ENCODE data around the gene PNPLA7.
A peak's percentile ranks its signal among the peaks of the same experiment; 100 is the strongest.

PNPLA7 gene

DNA sequence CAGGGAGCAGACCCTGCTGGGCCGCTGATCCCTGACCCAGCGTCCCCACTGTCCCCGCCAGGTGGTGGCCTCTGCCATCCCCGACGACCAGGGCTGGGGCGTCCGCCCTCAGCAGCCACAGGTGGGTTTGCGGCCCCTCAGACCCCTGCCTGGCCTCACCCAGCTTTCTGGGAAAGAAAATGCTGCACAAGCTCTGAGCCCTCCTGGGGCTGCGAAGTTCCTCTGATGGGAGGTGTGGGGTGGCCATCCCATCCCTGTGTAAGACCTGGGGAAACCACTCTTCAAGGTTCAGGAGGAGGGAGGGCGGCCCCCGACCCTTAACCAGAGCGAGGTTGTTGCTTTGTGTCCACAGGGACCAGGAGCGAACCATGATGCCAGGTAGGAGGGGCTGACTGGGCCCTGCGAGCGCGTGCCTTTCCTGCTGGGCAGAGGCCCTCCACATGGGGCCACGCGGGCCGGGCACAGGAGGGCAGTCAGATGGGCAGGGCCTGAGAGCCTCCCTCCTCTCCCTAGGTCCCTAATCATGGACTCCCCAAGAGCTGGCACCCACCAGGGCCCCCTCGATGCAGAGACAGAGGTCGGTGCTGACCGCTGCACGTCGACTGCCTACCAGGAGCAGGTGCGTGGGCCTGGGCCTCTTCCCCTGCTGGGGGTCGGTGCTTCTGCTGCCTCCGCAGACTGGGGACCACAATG lies 119.3 kb downstream of the PNPLA7 start:
- no peak for DNase-seq

DNA sequence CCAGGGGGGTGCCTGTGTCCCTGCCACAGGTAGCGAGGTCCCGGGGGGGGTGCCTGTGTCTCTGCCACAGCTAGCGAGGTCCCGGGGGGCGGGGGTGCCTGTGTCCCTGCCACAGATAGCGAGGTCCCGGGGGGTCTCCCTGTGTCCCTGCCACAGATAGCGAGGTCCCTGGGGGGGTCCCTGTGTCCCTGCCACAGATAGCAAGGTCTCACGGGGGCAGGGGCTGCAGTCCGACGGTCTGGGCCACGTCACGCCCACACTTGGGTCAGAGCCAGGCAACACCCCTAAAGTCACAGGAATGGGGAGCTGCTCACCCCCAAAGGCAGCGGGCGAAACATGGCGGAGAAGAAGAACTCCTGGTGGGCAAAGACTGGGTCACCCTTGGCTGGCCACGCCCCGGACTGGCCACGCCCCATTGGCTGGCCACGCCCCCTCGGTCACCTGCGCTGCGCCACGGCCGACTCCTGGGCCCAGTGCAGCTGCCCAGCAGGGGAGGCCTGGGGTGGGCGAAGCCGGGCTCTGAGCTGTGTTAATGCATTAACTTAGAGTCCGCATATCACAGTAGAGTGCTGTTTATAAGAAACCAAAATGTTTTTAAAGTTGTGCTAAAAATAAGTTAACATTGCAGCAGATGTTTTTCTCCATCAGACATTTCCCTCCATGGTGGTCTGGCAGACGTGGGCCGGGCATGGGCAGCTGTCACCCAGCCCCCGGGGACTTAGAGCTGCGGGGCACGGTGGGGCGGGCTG lies 120.1 kb downstream of the PNPLA7 start:
- DNase-seq = no peak

DNA sequence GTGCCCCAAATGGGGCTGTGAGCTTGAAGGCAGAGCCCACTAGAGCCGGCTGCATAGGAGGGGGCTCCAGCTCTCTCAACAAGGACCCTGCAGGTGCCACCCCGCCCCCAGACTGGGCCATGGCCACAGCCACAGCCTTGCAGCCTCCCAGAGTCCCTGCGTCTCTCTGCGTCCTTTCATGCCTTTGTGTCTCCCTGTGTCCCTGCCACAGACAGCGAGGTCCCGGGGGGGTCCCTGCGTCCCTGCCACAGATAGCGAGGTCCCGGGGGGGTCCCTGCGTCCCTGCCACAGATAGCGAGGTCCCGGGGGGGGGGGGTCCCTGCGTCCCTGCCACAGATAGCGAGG lies 120.7 kb downstream of the PNPLA7 start:
- DNase-seq = no peak

DNA sequence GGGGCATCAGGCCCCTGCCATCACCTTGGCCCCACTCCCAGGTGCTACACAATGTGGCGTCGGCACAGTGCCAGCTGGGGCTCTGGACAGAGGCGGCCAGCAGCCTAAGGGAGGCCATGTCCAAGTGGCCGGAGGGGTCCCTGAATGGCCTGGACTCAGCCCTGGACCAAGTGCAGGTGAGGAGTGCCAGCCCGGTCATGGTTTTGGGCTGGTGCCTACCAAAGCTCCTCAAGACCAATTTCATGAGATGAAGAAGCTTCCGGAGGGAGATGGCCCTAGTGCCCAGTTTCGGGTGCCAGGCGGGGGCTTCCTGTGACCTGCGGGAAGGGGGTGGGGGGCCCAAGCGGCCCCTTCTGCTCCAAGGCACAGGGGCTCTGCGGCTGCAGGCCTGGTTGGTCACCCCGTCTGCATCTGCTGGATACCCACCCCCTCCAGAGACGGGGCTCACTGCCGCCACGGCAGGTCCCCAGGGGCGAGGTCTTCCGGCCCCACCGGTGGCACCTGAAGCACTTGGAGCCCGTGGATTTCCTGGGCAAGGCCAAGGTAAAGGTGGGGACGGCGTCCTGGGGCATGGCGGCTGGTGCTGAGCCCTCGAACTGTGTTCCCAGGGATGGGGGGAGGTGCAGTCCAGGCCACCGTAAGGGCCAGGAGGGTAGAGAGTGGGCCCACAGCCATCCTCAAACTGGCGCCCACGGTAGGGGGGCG lies 121.2 kb downstream of the PNPLA7 start:
- no peak for DNase-seq

DNA sequence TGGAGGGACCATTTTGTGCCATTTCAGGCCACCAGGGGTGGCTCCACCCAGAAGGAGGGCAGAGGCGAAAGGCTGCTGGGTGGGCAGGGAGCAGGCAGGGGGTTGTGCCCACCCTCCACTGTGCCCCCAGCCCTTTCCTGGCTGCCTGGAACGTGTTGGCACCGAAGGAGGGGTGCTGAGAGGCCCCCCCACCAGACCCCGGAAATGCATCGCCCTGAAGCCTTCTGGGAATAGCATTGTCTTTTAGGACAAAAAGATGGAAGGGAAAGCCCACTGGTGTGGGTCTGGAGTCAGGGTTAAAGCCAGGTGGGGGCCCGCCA lies 121.9 kb downstream of the PNPLA7 start:
- DNase-seq = no peak

DNA sequence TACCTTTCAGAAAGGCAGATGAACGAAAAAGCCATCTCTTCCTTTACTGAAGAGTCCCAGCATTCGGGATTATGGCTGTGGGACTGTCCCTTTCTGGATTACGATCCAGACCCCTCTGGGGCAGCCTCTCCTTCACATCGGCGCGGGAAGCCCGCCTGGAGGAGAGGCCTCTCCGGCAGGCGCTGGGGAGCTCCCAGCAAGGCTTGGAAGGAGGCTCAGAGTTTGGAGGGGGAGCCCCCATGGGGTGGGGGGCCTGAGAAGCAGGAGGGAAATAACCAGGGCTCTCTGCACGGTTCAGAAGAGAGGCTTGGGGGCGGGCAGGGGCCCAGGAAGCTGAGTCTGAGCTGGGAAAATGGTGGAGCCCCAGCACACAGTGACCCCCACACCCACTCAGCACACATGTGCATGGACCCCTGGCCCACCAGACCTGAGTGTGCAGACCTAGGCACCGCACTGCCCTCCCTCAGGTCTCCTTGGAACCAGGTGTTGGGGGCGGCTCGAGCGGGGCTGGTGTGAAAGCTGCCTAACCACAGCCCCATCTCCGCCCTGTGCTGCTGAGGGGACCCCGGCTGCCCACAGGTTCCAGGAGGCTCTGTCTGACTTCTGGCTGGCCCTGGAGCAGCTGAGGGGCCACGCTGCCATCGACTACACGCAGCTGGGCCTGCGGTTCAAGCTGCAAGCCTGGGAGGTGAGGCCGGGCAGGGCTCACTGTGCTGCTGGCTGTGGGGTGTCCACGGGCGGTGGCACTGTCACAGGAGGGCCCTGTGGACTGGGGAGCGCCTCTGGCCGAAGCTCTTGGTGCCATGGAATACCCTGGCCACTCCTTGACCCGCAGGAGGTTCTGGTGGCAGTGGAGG lies 122.5 kb downstream of the PNPLA7 start:
- DNase-seq = no peak

DNA sequence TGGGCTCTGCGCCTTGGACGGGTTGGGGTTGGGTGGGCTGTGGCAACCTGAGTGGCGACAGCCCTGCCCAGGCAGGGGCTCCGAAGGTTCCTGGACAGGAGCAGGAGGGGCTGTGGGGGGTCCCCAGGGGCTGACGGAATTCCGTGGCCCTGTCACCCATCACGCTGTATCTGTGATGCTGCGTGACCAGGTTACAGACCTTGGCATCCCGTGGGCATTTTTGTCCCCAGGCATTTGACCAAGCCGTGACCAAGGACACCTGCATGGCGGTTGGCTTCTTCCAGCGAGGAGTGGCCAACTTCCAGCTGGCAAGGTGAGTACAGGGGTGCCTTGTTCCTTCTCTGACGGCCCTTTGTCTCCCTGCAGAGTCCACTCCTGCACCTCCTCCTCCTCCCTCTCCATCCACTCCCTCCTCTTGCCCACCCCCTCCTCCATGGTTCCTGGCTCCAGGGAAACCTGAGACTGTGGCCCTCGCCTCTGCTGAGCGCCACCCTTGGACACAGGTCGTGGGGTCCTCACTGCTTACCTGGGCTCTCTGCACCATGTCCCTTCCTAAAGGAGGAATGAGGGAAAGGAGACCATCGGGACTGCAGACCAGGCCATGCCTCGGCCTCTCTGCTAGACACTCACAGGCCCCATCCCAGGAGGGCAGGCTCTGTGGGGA lies 124.1 kb downstream of the PNPLA7 start:
- no peak for DNase-seq

DNA sequence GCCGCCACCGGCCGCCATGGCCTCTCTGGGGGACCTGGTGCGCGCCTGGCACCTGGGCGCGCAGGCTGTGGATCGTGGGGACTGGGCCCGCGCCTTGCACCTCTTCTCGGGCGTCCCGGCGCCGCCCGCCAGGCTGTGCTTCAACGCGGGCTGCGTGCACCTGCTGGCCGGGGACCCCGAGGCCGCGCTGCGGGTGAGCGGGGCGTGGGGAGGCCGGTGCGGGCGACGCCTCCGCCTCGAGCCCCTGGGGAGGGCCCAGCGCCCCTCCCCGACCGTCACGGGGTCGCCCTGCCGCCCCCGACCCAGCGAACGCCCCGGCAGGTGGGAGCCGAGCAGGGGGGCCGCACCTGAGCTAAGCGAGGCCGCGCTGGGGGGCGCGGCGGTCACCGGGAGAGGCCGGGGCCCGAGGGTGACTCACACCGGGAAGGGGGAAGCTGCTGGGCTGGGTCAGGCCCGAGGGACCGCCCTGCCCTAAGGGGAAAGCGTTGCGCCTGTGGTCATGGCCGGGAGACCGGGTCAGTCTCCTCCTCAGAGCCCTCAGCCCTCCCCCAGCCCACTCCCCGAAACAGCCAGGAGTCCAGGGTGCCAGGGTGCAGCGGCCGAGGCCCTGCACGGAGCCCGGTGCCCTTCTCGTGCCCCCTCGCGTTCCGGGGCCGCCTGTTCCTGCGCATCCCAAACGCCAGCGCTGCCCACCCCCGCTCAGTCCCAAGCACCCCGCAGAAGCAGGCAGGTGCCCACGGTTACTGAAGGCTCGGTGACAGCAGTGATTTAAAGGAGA lies 126.5 kb downstream of the PNPLA7 start:
- DNase-seq = no peak

DNA sequence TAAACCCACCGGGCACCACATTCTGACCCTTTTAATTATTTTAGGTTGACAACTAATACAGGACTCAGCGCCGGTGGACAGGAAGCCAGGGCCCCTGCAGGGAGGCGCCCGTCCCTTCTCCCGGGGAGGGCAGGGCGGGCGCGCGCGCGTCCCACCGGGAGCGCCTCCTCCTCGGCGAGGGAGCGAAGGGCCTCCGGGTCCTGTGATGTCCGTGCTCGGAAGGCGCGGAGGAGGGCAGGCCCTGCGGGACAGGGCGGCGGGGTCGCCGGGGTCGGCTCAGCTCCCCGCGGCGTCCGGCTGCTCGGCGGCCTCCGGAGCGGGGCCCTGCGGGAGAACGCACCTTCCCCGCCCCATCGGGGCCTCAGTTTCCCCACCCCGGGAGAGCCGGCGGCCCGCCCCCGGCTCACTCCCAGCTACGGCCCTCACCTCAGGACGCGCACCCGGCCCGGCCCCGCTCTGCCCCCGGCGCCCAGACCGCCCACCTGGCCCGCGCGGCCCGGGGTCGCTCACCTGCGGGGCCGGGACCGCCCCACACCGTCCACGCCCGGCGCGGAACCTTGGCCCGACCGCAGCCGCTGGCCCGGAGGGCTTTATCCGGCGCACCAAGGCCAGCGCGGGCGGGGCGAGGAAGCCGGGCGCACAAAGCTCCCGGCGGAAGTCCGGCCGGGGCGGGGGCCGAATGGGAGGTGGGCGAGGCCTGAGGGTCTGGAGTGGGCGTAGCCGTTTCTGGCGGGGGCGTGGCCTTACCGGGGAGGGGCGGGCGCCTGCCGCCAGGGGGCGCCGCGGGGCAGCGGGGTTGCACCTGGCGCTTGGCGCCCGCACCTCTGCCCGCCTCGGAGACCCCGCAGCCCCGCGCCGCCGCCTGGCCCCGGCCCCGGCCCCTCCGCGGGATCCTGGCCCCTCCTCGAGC lies 127.3 kb downstream of the PNPLA7 start, which contains the start of the genes EXD3 and NOXA1:
Gene EXD3 (minus strand): TSS at position 559 of the 910 bp plus-strand sequence. CDS start 27,805 bp downstream, outside the sequence.
Gene NOXA1 (plus strand): TSS at position 790 of the 910 bp plus-strand sequence. CDS start 137 bp downstream, outside the sequence.
- DNase-seq = peak; percentile 69

DNA sequence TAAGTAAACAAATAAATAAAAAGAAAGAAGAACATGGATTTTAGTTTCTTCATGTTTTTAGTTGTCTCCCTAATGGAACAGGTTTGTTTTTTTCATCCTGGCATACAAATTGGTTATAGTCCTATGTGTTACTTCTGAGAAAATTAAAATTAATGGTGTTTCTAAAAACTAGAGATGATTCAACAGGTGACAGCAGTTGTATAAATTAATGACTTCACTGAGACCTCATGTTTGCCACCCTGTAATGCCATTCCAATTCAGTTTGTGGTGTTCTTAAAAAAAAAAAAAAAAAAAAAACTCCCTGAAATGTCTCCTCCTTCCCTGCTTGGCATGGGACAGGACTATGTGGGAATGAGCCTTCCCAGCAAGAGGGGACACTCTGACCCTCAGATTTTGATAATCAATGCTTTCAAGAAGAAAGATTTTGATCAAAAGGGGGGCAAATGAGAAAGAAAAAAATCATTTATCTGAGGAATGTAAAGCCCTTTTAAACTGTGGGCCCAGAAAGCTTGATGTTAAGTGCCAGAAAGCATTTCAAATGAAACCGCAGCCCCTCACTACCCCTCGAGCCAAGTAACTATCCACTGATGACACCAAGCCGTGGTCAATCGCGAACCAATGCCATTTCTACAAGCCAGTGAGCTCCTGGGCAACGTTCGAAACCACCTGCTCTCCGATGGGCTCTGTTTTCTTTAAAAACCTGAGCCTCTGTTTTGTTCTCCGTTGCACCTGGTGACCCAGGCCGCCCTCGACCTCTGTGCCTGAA lies 128.2 kb downstream of the PNPLA7 start:
- no peak for DNase-seq

DNA sequence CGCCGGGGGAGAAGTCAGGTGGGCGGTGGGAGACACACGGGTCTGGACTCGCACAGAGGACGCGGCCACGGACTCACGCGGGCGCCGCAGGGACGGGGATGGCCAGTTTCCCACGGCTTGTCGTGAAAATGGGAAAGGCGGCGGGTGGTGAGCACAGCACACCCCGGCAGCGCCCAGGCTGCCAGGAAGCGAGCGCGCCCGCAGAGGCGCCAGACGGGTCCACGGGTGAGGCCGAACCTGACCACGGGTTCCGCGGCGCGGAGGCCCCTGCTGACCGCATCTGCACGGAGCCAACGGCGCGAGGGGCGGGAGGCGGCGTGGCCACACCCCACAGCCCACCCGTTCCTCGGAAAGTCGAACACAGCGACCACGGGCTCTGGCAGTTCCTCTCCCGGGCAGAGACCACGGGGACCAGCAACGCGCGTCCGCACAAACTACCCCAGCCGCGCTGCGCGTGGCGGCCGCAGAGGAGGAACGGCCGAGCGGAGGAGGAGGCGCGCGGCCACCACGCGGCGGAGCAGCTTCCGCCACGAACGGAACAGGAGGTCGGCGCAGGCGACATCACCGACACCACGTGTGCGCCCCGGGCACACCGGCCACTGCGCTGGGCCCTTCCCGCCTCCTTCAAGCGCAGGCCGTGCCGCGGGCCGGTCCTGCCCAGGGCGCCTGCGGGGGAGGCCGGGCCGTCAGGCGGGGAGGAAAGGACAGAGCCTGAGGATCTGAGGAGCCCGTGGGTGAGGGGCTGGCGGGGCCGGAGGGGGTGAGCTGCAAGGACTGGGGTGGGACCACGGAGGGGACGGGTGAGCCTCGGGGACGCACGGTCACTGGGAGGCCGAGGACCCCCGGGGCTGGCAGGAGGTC lies 132.8 kb downstream of the PNPLA7 start:
- no peak for DNase-seq

DNA sequence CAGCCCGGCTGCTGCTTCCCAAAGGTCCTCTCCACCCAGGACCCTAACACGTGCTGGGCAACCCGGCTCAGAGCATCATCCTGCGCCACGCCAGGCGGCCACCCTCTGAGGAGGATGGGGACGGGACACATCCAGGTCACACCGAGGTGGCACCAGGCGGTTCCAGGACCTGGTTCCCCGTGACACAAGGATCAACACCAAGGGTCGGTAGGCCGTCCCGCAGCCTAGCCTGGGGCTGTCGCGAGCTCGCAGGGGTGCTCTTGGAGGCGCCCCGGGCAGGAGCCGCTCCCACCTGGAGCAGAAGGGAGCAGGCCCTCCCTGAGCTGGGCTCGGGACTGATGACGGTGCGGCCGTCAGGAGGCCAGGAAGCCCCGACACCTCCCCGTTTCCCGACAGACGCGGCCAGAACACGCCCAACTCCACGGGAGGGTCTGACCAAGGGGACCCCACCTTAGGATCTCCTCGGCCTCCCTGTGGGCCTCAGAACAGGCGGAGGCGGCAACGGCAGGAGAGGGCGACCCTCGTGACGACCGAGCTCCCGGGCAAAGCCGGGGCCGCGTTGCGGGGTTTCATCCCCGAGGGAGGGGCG lies 133.5 kb downstream of the PNPLA7 start:
- DNase-seq = no peak

DNA sequence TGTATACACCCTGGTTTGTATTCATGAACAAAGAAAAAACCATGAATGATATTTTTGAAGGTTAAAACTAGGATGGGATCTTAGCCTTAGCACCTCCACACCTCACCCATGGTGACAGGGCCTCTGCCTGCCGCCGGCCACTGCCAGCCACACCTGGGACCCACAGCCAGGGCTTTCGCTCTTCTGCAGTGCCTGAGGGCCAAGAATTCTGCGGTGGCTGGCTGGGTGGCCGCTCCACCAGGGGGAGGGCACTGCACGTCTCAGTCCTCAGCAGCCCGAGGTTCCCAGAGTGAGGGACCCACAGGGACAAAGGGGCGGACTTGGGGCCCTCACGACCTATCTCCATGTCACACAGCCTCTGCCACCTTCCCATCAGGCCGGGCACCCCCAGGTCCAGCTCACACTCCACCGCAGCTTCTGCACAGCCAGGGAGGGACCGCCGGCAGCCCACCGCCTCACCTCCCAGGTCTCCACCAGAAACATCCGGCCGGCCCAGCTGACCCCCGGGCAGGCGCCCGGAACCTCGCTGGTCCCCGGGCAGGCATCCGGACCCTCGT lies 134.1 kb downstream of the PNPLA7 start:
- no peak for DNase-seq

DNA sequence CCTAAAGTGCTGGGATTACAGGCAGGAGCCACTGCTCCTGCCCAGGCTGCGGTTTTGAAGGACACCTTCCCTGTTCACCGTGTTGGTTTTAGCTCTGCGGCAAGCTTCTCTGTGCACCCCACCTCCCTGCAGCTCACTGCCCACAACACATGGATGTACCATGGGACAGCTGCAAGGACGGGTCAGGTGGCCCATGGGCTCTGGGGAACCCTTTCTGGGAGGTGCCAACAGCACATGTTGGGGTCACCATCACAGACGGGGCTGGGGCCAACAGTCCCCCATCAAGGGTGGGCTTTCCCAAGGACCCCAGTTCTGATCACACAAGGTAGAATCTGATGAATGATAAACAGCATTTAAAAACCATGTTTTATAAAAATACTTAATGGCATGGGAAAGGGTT lies 134.8 kb downstream of the PNPLA7 start:
- no peak for DNase-seq

DNA sequence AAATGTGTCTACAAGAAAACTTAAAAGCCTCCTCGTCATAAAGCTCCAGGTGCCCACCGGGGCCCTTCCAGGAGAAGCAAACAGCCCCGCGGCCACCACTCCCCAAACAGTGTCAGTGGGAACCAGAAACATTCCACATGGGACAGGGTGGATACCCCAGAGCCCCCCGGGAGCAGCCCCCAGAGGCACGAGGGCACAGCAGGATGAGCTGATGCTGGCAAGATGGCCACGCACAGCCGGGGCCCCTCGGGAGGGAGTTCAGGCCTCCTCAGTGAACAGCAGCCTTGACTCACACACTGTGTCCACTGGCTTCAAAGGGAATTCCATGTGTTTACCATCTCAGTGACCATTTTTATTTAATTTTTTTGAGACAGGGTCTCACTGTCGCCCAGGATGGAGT lies 137.8 kb downstream of the PNPLA7 start:
- DNase-seq = no peak

DNA sequence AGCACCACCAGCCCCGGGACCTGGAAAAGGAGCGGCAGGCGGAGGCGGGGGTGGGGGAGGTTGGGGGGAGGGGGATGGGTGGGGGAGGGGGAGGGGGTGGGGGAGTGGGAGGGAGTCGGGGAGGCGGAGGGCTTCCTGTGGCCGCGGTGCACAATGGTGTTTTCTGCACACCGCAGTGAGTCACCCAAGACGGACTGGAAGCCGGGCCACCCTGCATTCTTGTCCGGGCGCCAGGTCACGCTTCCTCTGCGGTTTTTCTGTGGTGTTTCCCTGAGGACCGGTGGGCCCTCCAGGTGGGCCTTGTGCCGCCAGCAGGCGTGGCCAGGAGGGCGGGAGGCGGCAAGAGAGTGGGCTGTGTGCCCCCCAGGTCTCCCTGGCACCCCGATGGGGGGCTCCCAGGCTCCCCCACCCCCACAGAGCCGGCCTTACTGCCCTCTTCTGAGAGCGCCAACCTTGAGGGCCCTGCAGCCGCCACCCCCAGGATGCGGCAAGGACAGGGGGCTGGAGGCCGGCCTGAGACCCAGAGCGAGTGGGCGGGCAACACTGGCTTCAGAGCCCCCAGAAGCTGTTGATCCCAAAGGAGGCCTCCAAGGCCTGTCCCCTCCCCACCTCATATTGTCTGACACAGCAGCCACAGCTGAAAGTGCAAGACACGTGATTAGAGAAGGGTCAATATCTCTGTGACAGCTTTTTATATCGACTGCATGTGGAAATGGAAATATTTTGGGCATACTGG lies 138.4 kb downstream of the PNPLA7 start:
- peak; percentile 87 for DNase-seq

DNA sequence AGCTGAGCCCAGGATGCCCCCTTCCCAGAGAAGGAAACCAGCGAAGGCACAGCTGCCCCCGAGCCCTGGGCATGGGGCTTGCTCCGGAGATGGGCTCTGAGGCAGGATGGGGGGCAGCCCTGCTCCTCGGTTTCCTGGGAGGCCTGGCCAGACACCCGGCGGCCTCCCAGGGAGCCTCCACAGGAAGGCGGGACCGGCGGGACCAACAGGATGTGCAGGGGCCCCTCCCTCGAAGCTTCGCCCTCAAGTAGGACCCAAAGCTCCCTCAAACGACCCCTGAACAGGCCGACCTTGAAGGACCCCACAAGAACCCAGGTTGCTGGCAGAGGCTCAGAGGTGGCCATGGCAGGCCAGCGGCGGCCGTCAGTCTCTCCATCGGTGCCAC lies 138.9 kb downstream of the PNPLA7 start:
- no peak for DNase-seq
